CD4-positive, alpha-beta T cell treated with Interleukin-17A for 1 hour (primary cell): ENCODE measurements around the gene C3.
"Not testable (repeated sequence)": the region's sequence is repeated elsewhere in the genome, so short reads cannot be mapped to it uniquely, and the experiment has no call there.

ENCODE experiments used
- DNase-seq: peaks from one replicate; pipeline ENCODE4 v3.0.0-alpha.2; 2020

Gene C3

GRCh38 chr19:6686628-6686975 lies 33.8 kb downstream of the C3 start:
- DNase-seq, result no peak

GRCh38 chr19:6685962-6686627 lies 34.4 kb downstream of the C3 start:
- DNase-seq, result no peak

- no peak for DNase-seq
Observed at GRCh38 chr19:6685482-6685881, 35.0 kb downstream of the C3 start.

GRCh38 chr19:6683971-6684370 lies 36.5 kb downstream of the C3 start:
- DNase-seq, result no peak

- no peak for DNase-seq
Observed at GRCh38 chr19:6682607-6683128, 37.8 kb downstream of the C3 start.

GRCh38 chr19:6680141-6680540 lies 40.3 kb downstream of the C3 start:
- DNase-seq, result no peak

GRCh38 chr19:6679139-6679538 lies 41.3 kb downstream of the C3 start:
- DNase-seq, result no peak

- no peak for DNase-seq
Observed at GRCh38 chr19:6678690-6679109, 41.8 kb downstream of the C3 start.

GRCh38 chr19:6677883-6678689 lies 42.4 kb downstream of the C3 start:
- peak; percentile 62 for DNase-seq

- DNase-seq, result no peak
Observed at GRCh38 chr19:6677495-6677882, 43.0 kb downstream of the C3 start.

- DNase-seq, result no peak
Observed at GRCh38 chr19:6676288-6676687, 44.2 kb downstream of the C3 start.

GRCh38 chr19:6674868-6675305 lies 45.6 kb downstream of the C3 start:
- DNase-seq, result peak; percentile 85

GRCh38 chr19:6674408-6674807 lies 46.0 kb downstream of the C3 start:
- not testable (repeated sequence) for DNase-seq

- DNase-seq, result no peak
Observed at GRCh38 chr19:6672693-6673290, 47.7 kb downstream of the C3 start.

GRCh38 chr19:6671960-6672359 lies 48.5 kb downstream of the C3 start:
- DNase-seq, result no peak

- peak; percentile 42 for DNase-seq
Observed at GRCh38 chr19:6668691-6669090, 51.8 kb downstream of the C3 start.

GRCh38 chr19:6667114-6667627 lies 53.3 kb downstream of the C3 start:
- no peak for DNase-seq

GRCh38 chr19:6664916-6665315 lies 55.5 kb downstream of the C3 start:
- no peak for DNase-seq

GRCh38 chr19:6663236-6664201 lies 56.9 kb downstream of the C3 start:
- DNase-seq, result peak; percentile 65

GRCh38 chr19:6662702-6663101 lies 57.7 kb downstream of the C3 start:
- DNase-seq, result no peak

GRCh38 chr19:6661509-6662244 lies 58.8 kb downstream of the C3 start:
- DNase-seq, result peak; percentile 85

GRCh38 chr19:6660930-6661329 lies 59.5 kb downstream of the C3 start:
- DNase-seq, result no peak
